Testis (tissue), 2 donors: ENCODE data around the gene SVOPL.

Experiments
- POLR2A ChIP-seq: fragments of 450-650 bp; IDR thresholded peaks from one replicate; pipeline ENCODE4 v1.6.1; 2017; ENCODE audit warnings: antibody characterized with exemption, mild to moderate bottlenecking, moderate library complexity
- TF ChIP-seq, protein P1 (sequence below), 3 experiments: fragments of 450-650 bp in 2 of 3; fragments of 200-600 bp in 1 of 3; sonication (generic) in 1 of 3; IDR thresholded peaks; one replicate each; pipeline ENCODE4 v1.5.1; 2016 to 2019; ENCODE audit warnings: antibody characterized with exemption in 3 of 3, mild to moderate bottlenecking in 2 of 3, moderate library complexity in 1 of 3

DNA sequence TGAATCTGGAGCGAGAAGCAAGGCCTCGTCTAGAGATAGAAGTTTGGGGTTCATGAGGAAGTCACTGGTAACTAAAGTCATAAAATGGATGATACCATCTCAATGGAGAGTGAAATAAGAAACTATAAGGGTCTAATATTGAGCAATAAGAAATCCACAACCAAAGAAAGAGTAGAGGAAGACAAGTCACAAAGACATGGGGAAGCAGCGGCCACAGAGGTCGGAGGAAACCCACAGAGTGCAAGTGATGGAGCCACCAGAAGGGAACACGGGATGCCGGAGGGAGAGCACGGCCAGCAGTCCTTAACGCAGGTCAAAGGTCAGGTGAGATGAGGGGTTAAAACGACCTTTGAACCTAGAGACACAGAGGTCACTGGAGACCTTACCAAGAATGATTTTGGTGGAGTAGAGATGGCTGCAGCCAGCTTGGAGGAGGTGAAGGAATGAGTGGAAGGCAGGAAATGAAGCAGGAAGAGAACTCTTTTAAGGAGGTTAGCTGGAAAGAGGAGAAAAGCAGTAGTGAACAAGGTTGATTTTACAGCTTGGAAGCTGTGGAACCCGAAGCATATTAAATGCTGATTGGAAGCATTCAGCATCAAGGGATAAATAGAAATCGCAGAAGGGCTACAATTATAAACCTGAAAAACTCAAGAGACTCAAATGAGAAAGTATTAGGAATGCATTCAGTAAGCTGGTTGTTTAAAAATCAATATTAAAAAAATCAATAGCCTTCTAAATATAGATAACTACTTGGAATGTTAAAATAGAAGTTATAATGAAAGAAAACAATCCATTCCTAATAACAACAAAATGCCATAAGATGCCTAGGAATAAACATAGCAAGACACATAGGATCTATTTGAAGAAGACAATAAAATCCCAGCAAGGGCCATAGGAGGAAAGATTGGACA is 93.7 kb downstream of the SVOPL start:
- TF ChIP-seq, protein P1, sequence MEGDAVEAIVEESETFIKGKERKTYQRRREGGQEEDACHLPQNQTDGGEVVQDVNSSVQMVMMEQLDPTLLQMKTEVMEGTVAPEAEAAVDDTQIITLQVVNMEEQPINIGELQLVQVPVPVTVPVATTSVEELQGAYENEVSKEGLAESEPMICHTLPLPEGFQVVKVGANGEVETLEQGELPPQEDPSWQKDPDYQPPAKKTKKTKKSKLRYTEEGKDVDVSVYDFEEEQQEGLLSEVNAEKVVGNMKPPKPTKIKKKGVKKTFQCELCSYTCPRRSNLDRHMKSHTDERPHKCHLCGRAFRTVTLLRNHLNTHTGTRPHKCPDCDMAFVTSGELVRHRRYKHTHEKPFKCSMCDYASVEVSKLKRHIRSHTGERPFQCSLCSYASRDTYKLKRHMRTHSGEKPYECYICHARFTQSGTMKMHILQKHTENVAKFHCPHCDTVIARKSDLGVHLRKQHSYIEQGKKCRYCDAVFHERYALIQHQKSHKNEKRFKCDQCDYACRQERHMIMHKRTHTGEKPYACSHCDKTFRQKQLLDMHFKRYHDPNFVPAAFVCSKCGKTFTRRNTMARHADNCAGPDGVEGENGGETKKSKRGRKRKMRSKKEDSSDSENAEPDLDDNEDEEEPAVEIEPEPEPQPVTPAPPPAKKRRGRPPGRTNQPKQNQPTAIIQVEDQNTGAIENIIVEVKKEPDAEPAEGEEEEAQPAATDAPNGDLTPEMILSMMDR (IDR thresholded peaks at IDR 0.05), result no peak
- TF ChIP-seq POLR2A, result no peak
